Activated effector memory CD4-positive, alpha-beta T cell treated with Interleukin-2 at 50 U/mL for 16 hours (primary cell): ENCODE results near the gene DCAF7.

Experiments
- DNase-seq: peaks from one replicate; pipeline ENCODE4 v3.0.0-alpha.2; 2020

Gene DCAF7

GRCh38 chr17:63546308-63547082, 3.8 kb upstream of the DCAF7 start:
- DNase-seq: no peak

DNA sequence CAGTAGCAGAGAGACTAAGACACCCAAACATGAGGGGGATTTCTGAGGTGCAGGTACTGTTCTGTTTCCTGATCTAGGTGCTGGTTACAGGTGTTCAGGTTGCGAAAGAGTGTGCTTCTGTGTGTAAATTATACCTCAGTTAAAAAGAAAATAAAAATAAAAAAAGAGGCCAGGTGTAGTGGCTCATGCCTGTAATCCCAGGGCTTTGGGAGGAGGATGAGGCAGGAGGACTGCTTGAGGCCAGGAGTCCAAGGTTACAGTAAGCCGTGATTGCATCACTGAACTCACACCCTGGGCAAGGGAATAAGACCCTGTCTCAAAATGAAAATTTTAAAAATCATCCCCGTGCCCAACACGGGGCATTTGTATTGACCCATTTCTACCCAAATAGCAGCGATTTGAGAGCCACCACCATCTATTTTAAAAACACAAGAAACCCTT, 3.2 kb upstream of the DCAF7 start:
- no peak for DNase-seq

GRCh38 chr17:63549289-63549945, 860 bp upstream of the DCAF7 start:
- DNase-seq: no peak

- no peak for DNase-seq
These were observed 751 bp downstream of the DCAF7 start for GRCh38 chr17:63550817-63551639.

GRCh38 chr17:63552211-63552610, 1.9 kb downstream of the DCAF7 start:
- no peak for DNase-seq

GRCh38 chr17:63555500-63556156, 5.4 kb downstream of the DCAF7 start:
- no peak for DNase-seq

DNA sequence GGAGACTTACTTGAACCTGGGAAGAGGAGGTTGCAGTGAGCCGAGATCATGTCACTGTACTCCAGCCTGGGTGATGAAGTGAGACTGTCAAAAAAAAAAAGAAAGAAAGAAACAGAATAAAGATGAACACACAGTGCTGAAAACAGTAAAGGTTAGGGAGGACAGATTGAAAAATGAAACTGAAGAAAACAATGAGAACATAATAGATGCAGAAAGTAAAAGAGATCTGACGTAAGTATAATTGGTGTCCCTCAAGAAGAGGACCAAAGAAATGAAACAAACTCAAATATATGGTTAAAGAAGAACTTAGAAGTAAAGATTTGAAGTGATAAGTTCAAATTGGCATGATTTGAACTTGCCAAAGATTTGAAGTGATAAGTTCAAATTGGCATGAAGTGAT, 7.1 kb downstream of the DCAF7 start:
- no peak for DNase-seq

DNA sequence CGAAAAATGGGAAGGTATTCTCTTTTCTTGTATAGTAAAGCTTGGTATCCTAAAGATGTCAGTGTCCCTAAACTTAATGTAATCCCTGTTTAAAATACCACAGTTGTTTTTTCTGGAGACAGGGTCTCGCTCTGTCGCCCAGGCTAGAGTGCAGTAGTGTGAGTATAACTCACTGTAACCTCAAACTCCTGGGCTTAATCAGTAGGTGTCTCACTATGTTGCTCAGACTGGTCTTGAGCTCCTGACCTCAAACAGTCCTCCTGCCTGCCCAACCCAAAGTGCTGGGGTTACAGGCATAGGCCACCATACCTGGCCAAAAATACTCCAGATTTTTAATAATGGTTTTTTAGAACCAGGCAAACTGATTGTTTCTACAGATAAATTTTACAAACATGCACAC, 8.2 kb downstream of the DCAF7 start:
- DNase-seq: no peak

DNA sequence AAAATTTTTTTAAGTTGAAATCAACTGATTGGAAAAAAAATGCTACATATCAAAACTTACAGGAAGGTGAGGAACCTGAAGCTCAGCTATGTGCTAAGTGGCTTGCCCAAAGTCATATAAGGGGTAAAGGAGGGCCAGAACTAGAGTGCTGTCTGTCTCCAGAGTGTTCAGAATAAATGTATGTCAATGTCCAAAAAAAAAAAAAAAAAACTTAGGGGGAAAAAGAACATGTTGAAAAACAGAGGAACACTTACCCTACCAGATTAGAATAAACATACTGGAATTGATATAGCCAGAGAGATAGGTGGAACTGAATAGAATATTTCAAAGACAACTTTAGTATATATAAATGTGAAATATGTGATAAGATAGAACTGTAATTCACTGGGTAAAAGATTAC, 11.5 kb downstream of the DCAF7 start:
- DNase-seq: no peak

GRCh38 chr17:63563339-63563738, 13.1 kb downstream of the DCAF7 start:
- no peak for DNase-seq

- DNase-seq: no peak
These were observed 14.3 kb downstream of the DCAF7 start for GRCh38 chr17:63564562-63564961.

- no peak for DNase-seq
These were observed 17.0 kb downstream of the DCAF7 start for GRCh38 chr17:63567229-63567628.

GRCh38 chr17:63568563-63568962, 18.3 kb downstream of the DCAF7 start:
- DNase-seq: no peak

DNA sequence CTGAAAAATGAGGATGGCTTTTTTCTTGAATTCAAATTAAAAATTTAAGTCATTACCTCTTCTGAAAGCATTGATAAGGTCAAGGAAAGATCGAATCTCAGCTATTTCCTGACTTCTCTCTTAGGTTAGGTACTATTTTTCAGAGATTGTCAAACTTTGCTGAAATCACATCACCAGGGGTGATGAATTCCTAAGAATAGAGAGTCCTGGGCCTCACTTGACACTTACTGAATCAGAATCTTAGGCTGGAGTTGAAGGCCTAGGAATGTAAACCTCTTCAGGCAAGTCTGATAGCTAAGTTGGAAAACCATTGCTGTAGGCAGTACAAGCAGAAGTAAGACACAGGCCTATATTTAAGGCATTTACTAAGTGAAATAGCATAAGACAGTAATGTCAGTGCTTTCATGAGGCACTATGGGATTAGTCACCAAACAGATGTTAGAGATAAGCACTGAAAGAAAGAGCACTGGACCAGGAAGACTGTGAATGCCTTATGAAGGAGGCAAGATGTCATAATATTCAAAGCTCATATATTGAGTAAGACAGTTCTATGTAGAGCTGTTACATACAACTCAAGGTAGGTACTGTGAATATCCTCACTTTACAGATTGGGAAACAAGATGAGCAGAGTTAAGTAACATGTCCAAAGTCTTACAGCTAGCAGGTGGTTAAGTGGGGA, 21.5 kb downstream of the DCAF7 start:
- no peak for DNase-seq

GRCh38 chr17:63573634-63574033, 23.4 kb downstream of the DCAF7 start:
- DNase-seq: no peak

- DNase-seq: no peak
These were observed 27.9 kb downstream of the DCAF7 start for GRCh38 chr17:63578027-63578768.

DNA sequence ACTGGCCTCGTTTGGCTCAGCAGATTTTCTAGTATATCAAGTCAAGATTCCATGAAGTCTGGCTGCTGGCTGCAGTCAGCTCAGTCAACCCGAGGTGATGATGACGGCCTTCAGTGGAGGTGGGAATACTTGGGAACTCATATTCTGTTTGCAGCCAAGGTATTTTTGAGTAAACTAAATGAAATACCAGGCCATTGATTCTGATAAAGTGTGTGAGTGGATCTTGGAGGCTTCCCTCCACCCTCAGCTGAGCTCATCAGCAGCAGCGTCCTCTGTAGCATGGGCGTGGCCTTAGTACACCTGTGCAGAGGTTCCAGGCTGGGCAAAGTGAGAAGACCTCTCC, 28.5 kb downstream of the DCAF7 start:
- no peak for DNase-seq

DNA sequence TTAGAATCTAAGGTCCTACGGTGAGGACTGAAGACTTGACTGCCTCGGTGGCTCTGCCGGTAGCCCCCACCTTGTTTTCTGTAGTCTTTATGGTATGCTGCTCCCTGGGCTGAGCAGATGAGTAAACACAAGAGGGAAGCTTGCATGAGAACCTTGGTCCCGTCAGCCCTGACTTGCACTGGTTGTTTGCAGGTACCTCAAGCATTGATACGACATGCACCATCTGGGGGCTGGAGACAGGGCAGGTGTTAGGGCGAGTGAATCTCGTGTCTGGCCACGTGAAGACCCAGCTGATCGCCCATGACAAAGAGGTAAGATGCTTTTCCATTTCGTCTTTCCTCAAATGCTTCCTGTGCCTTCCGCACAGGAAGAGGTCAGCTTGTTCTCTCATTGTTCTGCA, 29.4 kb downstream of the DCAF7 start:
- DNase-seq: no peak

GRCh38 chr17:63587770-63588169, 37.5 kb downstream of the DCAF7 start:
- DNase-seq: no peak

DNA sequence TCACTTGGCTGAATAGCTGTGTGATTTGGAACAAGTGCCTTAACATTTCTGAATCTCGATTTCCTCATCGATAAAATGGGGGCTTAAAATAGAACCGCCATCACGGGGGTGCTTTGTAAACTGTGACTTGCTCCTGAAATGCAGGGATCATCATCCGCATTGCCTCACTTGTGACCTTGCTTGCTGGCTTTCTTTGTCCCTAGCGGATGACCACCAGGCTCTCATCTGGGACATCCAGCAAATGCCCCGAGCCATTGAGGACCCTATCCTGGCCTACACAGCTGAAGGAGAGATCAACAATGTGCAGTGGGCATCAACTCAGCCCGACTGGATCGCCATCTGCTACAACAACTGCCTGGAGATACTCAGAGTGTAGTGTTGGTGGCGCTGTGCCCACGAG, 38.5 kb downstream of the DCAF7 start:
- no peak for DNase-seq

GRCh38 chr17:63589646-63590045, 39.4 kb downstream of the DCAF7 start:
- no peak for DNase-seq

- no peak for DNase-seq
These were observed 42.5 kb downstream of the DCAF7 start for GRCh38 chr17:63592797-63593196.
